NCI-H2196 treated with DMSO at 0.1 percent for 48 hours (cell line): ENCODE data around the gene KIFBP.
A peak's percentile ranks its signal among the peaks of the same experiment; 100 is the strongest.
"Not testable (repeated sequence)": the region's sequence is repeated elsewhere in the genome, so short reads cannot be mapped to it uniquely, and the experiment has no call there.

Source experiments
- DNase-seq: peaks from one replicate; lab custom pipeline; 2025; ENCODE audit not compliant: unreplicated experiment; lab: John Stamatoyannopoulos, UW

KIFBP gene, protein sequence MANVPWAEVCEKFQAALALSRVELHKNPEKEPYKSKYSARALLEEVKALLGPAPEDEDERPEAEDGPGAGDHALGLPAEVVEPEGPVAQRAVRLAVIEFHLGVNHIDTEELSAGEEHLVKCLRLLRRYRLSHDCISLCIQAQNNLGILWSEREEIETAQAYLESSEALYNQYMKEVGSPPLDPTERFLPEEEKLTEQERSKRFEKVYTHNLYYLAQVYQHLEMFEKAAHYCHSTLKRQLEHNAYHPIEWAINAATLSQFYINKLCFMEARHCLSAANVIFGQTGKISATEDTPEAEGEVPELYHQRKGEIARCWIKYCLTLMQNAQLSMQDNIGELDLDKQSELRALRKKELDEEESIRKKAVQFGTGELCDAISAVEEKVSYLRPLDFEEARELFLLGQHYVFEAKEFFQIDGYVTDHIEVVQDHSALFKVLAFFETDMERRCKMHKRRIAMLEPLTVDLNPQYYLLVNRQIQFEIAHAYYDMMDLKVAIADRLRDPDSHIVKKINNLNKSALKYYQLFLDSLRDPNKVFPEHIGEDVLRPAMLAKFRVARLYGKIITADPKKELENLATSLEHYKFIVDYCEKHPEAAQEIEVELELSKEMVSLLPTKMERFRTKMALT

DNA sequence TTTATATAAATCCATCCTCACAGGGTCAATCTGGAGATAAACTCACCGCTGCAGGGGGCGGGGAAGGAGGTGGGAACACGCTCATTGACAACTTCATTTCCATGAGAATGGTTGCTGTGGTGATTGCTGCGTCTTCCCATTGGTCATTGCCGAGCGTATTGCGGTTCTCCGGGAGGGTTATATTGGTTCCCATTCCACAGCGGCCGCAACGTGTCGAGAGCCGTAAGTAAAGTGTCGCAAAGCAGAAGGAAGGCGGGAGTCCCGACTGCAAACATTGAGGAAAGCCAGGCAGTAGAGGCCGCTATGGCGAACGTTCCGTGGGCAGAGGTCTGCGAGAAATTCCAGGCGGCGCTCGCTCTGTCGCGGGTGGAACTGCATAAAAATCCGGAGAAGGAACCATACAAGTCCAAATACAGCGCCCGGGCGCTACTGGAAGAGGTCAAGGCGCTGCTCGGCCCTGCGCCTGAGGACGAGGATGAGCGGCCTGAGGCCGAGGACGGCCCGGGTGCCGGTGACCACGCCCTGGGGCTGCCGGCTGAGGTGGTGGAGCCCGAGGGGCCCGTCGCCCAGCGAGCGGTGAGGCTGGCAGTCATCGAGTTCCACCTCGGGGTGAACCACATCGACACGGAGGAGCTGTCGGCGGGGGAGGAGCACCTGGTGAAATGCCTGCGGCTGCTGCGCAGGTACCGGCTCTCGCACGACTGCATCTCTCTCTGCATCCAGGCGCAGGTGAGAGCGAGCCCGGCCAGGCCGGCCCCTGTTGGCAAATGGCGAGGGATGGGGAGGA, at the start of gene KIFBP:
Gene KIFBP (plus strand): TSS at position 274 of the 787 bp plus-strand sequence. CDS start 30 bp downstream, at position 304.
- peak; percentile 85 for DNase-seq

DNA sequence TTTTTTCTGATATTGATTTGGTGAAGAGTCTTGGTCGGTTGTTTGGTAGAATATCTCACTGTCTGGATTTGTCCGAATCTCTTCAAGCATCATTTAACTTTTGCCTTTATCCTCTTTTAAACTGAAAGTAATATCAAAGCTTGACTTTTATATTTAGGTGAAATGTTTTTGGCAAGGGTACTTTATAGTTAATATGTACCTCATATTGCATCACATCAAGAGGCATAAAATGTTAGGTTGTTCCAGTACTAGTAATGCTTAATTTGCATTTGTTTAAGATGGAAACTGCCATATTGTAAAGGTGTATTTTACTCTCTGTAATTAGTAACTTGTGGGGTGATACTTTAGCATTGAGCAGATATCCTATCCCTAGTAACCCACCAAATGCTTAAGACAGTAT, 49.7 kb upstream of the KIFBP start:
- no peak for DNase-seq

DNA sequence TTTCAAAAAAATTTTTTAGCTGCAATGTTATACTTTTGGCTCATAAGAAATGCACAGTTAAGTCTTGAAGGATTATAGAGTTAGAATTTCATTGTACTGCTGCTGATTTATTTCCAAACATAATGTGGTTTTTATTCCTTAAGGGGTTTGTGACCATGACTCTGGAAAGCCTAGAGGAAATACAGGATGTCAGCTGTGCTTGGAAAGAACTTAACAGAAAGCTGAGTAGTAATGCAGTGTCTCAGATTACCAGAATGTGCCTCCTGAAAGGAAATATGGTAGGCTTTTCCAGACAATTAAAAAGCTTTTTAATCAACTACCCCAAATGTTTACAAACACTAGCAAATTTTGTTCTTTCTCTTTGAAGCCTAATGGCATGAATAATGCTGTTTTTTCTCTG, 47.7 kb upstream of the KIFBP start:
- not testable (repeated sequence) for DNase-seq

DNA sequence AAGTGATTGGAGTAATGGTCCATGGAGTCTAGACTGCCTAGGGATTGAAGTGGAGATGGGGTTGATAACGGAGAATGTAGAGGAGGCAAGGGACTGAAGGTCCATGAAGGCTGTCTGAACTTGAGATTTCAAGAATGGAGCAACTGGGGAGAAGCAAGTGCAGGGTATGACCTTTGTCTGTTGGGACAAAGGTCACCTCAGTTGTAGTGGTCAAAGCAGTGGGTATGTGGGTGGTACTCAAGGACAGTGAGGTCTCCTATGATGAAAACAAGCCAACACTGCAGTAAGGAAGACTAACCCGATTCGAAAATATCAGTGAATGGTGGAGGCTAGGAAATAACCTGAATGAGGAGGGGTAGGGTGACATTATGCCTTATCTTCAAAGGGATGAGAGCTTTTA, 38.0 kb upstream of the KIFBP start:
- DNase-seq = no peak

DNA sequence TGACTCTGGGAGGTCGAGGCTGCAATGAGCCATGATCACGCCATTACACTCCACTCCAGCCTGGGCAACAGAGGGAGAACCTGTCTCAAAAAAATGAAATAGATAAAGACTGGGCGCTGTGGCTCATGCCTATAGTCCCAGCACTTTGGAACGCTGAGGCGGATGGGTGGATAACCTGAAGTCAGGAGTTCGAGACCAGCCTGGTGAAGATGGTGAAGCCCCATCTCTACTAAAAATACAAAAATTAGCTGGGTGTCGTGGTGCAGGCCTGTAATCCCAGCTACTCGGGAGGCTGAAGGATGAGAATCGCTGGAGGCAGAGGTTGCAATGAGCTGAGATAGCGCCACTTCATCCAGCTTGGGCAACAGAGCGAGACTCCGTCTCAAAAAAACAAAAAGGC, 33.7 kb upstream of the KIFBP start:
- DNase-seq = no peak

DNA sequence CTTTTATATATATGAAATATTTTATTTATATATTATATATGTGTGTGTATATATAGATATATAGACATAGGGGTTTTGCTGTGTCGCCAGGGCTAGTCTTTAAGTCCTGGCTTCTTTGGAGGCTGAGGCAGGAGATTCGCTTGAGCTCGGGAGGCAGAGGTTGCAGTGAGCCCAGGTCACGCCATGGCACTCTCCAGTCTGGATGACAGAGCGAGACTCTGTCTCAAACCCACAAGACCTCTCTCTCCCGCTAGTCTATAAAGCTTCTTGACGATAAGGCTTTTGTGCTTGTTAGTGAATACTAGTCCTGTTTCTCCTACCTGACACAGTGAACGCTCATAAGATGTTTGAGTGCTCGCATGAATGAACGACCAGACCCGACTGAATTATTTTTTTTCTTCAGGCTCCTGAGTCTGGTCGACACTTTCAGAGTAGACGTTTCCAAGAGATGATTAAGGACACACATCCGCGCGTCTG, 33.2 kb upstream of the KIFBP start:
- no peak for DNase-seq

DNA sequence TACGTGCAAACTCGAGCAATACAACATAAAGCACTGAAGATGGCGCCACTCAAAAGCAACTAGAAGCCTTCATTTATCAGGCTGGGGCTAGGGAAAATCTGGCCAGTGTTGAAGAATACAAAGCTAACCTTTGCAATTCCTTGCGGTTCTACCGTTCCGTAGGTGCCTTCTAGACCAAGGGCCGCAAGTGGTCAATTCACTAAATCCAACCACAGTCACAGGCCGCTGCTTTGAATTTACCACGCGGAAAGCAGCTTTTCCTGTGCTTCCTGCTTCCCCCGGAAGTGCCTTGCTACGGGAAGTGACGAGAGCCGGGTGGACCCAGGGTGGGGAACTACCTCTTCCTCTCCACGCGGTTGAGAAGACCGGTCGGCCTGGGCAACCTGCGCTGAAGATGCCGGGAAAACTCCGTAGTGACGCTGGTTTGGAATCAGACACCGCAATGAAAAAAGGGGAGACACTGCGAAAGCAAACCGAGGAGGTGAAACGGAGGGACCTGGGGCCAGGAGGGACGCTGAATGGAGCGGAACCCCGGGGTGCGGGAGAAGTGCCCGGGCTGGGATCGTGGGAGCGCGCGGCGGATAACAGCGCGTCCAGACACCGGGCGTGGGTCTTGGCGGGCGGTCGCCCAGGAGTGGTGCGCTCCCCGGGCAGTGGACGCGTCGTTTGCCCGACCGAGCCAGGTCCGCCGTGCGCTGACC, 32.6 kb upstream of the KIFBP start, which contains the start of gene DDX21:
Gene DDX21 (plus strand): TSS at position 339 of the 701 bp plus-strand sequence. CDS start 56 bp downstream, at position 395.
- peak; percentile 34 for DNase-seq

DNA sequence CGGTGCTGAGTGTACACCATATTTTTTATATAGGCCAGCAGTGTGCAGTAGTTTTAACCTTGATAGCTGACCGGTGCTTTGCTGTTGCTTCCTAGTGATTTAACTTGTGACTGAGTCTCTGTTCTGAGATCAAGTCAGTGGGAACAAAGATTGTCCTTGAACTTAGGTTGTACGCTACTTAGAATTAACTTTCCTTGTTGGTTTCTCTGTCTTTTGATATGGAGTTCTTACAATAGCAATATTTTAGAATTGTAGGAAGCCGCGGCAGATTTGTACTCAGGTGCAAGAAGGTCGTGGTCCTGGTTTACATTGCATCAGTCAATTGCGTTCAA, 31.4 kb upstream of the KIFBP start:
- no peak for DNase-seq

DNA sequence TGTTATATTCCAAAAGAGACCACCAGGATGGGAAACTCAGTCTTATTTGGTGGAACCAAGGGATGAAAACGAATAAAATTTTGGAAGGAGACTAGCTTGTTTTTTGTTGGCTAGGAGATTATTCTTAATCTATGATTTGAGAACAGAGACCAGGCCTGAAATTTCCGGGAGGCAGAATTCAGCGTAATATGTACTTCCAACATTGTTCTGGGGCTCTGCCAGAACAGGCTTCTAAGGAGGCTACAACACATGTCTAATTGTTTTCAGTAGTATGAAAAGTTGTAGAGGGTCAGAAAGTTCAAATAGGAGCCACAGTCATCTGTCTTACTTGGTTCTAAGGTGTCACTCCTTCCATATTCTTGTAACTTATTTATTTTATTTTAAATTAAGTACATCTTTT, 30.9 kb upstream of the KIFBP start:
- DNase-seq = no peak

DNA sequence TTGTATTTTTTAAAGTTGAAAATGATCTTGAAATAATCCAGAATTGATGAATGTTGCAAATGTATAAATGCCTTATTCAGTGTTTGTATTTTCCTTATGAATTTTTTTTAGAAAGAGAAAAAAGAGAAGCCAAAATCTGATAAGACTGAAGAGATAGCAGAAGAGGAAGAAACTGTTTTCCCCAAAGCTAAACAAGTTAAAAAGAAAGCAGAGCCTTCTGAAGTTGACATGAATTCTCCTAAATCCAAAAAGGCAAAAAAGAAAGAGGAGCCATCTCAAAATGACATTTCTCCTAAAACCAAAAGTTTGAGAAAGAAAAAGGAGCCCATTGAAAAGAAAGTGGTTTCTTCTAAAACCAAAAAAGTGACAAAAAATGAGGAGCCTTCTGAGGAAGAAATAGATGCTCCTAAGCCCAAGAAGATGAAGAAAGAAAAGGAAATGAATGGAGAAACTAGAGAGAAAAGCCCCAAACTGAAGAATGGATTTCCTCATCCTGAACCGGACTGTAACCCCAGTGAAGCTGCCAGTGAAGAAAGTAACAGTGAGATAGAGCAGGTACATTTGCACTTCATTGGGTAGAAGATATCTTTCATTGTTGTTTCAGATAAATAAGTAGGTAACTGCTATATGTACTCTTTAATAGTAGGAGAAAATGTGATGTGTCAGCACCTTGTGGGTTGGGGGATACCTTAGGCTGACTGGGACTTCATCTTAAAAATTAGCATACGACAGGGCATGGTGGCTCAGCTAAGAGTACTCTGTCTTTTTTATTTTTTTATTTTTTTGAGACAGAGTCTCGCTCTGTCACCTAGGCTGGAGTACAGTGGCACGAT, 28.7 kb upstream of the KIFBP start:
- no peak for DNase-seq

DNA sequence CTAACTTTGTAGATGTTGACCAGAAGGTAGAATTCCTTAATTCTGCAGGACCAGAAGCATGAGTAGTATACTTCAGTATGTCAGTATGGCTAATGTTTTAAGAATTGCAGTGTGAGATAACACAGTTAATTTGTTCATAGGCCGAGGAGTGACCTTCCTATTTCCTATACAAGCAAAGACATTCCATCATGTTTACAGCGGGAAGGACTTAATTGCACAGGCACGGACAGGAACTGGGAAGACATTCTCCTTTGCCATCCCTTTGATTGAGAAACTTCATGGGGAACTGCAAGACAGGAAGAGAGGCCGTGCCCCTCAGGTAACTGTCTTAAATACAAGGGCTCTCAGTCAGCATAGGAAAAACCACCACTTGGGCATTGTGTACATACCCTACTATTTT, 25.5 kb upstream of the KIFBP start:
- DNase-seq = no peak

DNA sequence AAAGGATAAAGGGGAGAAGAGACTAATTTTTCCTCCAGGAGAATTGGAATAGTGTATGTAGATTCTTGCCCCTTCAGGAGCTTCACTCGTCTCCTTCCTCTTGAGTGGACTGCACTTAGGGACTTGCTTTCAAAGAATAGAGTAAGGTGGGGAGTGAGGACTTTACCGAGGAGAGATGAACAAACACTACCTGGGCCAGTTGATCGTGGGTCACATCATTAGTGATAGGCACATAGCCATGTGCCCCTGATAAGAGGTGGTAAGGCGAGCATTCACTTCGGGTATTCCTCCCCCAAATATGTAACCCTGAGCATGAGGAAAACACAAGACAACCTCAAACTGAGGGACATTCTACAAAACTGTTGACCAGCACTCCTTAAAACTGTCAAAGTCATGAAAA, 14.6 kb upstream of the KIFBP start:
- no peak for DNase-seq

DNA sequence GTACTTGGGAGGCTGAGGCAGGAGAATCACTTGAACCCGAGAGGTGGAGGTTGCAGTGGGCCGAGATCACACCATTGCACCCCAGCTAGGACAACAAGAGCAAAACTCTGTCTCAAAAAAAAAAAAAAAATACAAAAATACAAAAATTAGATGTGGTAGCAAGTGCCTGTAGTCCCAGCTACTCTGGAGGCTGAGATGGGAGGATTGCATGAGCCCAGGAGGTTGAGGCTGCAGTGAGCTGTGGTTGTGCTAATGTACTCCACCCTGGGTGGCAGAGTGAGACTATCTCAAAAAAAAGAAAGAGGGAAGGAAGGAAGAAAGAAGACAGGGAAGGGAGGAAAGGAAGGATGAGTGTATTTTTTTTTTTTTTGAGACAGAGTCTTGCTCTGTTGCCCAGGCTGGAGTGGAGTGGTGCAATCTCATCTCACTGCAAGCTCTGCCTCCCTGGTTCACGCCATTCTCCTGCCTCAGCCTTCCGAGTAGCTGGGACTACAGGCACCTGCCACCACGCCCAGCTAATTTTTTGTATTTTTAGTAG, 12.6 kb upstream of the KIFBP start:
- not testable (repeated sequence) for DNase-seq

DNA sequence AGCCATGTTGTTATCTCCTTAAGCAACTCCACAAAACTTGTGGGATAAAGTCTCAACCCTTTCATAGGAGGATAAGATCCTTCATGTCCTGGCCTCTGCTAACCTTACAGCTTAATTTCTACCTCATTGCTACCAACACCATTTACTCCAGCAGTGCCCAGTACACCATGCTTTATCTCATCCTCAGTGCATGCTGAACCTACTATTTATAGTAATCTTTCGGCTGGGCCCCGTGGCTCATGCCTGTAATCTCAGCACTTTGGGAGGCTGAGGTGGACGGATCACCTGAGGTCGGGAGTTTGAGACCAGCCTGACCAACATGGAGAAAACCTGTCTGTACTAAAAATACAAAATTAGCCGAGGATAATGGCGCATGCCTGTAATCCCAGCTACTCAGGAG, 8.9 kb upstream of the KIFBP start:
- DNase-seq = not testable (repeated sequence)

DNA sequence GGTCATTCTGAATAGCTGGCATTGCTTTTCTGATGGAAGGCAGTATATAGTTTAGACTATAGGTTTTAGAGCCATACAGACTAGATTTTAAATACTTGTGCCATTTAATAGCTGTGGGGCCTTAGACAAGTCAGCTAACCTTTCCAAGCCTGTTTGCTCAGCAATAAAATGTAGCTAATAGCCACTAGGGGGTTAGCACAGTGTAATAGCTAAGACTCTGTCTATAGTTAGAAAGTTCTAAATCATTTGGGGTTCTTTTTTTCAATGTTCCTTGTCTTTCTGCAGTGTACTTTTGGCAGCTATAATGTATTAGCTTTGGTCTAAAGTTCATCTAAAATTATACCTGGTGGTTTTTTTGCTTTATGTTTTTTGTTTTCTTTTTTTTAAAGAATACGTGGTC, 7.5 kb upstream of the KIFBP start:
- DNase-seq = no peak

DNA sequence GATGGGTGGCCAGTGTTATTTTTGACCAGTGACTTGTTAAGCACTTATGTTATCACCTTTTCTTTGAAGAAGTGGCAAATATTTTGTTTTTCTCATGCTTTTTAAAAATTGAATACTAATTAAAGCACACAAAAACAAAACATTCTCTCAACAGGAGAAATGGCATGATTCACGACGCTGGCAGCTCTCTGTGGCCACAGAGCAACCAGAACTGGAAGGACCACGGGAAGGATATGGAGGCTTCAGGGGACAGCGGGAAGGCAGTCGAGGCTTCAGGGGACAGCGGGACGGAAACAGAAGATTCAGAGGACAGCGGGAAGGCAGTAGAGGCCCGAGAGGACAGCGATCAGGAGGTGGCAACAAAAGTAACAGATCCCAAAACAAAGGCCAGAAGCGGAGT, 6.2 kb upstream of the KIFBP start:
- no peak for DNase-seq

DNA sequence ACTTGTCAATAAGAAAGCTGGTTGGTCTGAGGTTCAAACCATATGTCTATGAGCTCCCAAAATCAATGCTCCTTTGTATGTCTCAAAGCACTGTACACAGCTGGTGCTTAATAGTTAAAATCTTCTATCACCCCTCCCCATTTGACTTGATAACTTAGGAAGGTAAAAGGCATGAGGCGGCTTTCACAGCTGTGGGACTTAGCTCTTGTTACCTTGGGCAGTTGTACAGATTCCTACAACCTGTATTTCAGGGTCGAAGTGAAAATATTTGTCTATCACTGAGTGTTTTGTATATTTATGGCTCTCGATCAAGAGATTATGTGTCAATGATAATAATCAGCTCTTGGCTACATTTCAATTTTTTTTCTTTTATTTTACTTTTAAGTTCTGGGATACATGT, 992 bp upstream of the KIFBP start:
- DNase-seq = no peak

DNA sequence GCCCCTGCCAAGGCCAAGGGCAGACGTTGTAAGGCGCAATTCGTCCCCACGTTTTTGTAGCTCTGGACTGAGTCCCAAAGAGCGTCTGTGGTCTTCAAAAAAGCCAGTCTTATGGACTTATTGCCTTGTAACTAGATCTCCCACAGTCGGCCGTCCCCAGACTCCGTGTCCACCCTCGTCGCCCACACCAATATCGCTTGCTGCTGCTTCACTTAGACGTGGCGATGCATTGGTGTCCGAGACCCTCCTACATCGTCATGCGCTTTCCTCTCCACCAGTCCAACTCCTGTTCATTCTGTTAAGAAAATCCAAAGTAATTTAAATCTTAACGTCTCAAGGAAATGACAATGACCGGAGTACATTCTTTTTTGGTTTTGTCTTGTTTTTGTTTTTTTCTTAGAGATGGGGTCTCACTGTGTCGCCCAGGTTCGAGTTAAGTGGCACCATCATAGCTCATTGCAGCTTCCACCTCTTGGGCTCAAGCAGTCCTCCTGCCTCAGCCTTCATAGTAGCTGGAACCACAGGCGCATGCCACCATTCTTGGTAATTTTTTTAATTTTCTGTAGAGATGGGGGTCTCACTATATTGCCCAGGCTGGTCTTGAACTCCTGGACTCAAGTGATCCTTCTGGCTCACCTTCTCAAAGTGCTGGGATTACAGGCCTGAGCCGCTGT, 851 bp downstream of the KIFBP start:
- no peak for DNase-seq

DNA sequence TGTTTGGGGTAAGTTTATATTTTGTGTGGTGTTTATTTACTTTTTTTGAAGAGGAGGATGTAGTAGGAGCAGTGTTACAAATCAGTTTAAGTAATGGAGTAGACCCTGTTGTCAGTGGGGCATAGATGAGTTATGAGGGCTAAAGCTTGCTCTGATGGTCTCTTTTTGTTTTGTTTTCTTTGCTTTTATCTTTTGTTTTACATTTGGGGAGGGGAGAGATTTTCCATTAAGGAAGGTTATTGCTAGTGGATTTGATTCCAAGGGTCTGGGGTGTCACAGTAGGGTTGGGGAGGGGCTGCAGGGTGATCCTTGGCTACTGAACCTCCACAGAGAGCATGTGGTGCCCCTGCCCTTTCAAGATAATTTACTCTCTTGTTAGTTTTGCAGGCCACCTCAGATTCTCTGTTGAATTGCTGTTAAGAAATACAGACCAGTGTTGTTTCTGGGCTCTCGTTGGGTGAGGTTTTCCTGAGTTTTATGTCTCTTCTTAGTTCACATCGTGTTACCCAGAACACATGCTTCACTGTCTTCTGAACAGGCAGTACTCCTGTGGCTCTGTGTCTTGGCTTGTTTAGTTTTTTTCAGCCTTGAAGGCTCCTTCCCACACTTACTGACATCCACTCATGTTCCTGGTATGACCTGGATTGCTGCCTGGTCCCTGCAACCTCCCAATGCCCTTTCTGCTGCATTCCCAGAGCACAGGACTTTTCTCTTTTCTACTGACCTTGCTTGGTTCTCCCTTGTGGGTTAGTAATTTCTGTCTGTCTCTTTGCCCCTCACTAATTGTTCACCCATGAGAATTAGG, 4.2 kb downstream of the KIFBP start:
- no peak for DNase-seq
